ENCODE measurements around the gene RBPMS2. TPM values are rescaled to one million over a fixed set of nuclear protein-coding genes. Genes with fewer than 3 reads are reported as not detected.
"Not testable (repeated sequence)": the region's sequence is repeated elsewhere in the genome, so short reads cannot be mapped to it uniquely, and the experiment has no call there.

RBPMS2 gene
- polyA plus RNA-seq, 1 donor, result 7.7 TPM

DNA sequence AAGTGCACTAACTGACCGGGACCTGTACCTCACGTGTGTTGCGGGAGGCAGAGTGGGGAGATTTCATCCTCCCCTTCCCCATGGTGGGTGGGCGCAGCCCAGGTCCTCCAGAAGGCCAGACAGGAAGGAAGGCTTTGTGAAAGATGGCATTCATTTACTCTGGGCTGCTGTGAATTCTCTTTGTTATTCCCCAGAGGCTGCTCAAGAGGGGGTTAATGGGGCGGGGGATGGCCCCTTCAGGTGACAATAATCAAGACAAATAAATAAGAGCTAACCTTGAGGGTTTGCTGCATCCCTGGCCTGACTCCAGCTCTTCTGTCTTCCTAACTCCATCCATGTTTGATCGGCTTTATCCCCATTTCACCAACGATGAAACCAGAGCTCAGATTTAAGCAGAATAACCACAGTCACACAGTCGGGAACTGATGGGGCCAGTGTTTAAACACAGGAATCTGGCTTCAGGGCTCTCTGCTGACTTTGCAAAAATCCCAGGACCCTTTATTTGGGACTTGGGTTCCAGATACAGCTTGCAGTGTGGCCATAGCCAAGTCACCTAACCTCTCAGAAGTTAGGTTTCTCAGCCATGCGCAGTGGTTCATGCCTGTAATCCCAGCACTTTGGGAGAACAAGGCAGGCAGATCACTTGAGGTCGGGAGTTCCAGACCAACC lies 33.5 kb upstream of the RBPMS2 start:
- Histone ChIP-seq H3K4me3 (ENCODE audit: low read length) (no peak overlapping the region), H3K27me3 (ENCODE audit: control insufficient read depth, insufficient read depth, low read length) (no peaks in the 10 kb centered on the region), H3K27ac (ENCODE audit: low read length) (no peak overlapping the region), H3K36me3 (ENCODE audit: control insufficient read depth, insufficient read depth, low read length) (no peaks in the 10 kb centered on the region), H3K9me3 (ENCODE audit: control insufficient read depth, low read depth, low read length) (no peaks in the 10 kb centered on the region), H3K4me1 (ENCODE audit: control insufficient read depth, insufficient read depth, low read length) (no peaks in the 10 kb centered on the region)
- no peak for DNase-seq
- WGBS (ENCODE audit: insufficient coverage, low lambda C conversion rate), result no CpG with 5 or more reads among the region's 10 CpGs

GRCh38 chr15:64807751-64808222 lies 32.4 kb upstream of the RBPMS2 start:
- H3K36me3 ChIP-seq (ENCODE audit: control insufficient read depth, insufficient read depth, low read length), result no peaks in the 10 kb centered on the region
- no peaks in the 10 kb centered on the region for H3K27me3 ChIP-seq (ENCODE audit: control insufficient read depth, insufficient read depth, low read length)
- no peak for DNase-seq
- no peak overlapping the region for H3K4me3 ChIP-seq (ENCODE audit: low read length)
- H3K4me1 ChIP-seq (ENCODE audit: control insufficient read depth, insufficient read depth, low read length), result no peaks in the 10 kb centered on the region
- peak overlapping the region; percentile 40 for H3K27ac ChIP-seq (ENCODE audit: low read length)
- WGBS (ENCODE audit: insufficient coverage, low lambda C conversion rate), result no CpG with 5 or more reads among the region's 6 CpGs
- no peaks in the 10 kb centered on the region for H3K9me3 ChIP-seq (ENCODE audit: control insufficient read depth, low read depth, low read length)

DNA sequence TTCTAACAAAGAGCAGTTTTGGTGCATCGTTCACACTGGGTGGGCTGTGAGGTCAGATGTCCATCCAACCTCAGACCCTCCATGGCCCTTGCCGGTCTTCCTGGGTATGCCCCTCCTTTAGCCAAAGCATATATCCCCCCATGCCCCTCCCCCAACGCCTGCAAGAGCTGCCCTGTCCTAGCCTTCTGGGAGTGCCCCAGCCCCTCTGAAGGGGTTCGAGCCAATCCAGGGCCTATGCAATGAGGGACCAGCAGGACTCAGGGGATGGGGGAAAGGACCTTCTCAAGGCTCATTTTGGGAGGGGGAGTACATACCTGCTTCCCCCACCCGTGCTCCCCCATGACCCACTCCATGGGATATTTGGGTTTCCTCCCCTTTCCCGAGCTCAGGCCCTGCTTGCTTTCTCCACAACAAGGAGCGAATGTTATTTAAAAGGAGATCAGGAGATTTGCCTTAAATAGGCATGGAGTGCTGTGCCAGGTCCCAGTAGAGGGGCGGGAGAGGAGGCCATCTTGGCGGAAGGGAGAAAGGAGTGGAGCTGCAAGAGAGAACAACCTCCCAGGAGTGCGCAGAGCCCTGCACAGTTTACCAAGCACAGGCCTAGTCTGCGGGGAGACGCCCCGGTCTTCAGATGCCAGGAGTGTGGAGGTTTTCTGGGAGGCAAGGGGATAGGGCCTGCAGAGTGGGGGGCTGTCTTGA lies 31.8 kb upstream of the RBPMS2 start:
- Histone ChIP-seq H3K27ac (ENCODE audit: low read length) (peak overlapping the region; percentile 40), H3K4me3 (ENCODE audit: low read length) (no peak overlapping the region), H3K27me3 (ENCODE audit: control insufficient read depth, insufficient read depth, low read length) (no peaks in the 10 kb centered on the region), H3K36me3 (ENCODE audit: control insufficient read depth, insufficient read depth, low read length) (no peaks in the 10 kb centered on the region), H3K4me1 (ENCODE audit: control insufficient read depth, insufficient read depth, low read length) (no peaks in the 10 kb centered on the region), H3K9me3 (ENCODE audit: control insufficient read depth, low read depth, low read length) (no peaks in the 10 kb centered on the region)
- no peak for DNase-seq
- no CpG with 5 or more reads among the region's 13 CpGs for WGBS (ENCODE audit: insufficient coverage, low lambda C conversion rate)

- no peak for DNase-seq
- WGBS (ENCODE audit: insufficient coverage, low lambda C conversion rate), result no CpG with 5 or more reads among the region's 6 CpGs
- Histone ChIP-seq H3K27ac (ENCODE audit: low read length) (no peak overlapping the region), H3K4me3 (ENCODE audit: low read length) (no peak overlapping the region), H3K9me3 (ENCODE audit: control insufficient read depth, low read depth, low read length) (no peaks in the 10 kb centered on the region), H3K36me3 (ENCODE audit: control insufficient read depth, insufficient read depth, low read length) (no peaks in the 10 kb centered on the region), H3K4me1 (ENCODE audit: control insufficient read depth, insufficient read depth, low read length) (peaks cover 5% of the 10 kb centered on the region), H3K27me3 (ENCODE audit: control insufficient read depth, insufficient read depth, low read length) (no peaks in the 10 kb centered on the region)
Measured at GRCh38 chr15:64806509-64806908, 31.1 kb upstream of the RBPMS2 start.

GRCh38 chr15:64804619-64805018 lies 29.2 kb upstream of the RBPMS2 start:
- no peak for DNase-seq
- Histone ChIP-seq H3K9me3 (ENCODE audit: control insufficient read depth, low read depth, low read length) (peaks cover 3% of the 10 kb centered on the region), H3K4me3 (ENCODE audit: low read length) (no peak overlapping the region), H3K27me3 (ENCODE audit: control insufficient read depth, insufficient read depth, low read length) (no peaks in the 10 kb centered on the region), H3K4me1 (ENCODE audit: control insufficient read depth, insufficient read depth, low read length) (peaks cover 5% of the 10 kb centered on the region), H3K27ac (ENCODE audit: low read length) (no peak overlapping the region), H3K36me3 (ENCODE audit: control insufficient read depth, insufficient read depth, low read length) (no peaks in the 10 kb centered on the region)
- WGBS (ENCODE audit: insufficient coverage, low lambda C conversion rate), result no CpG with 5 or more reads among the region's 2 CpGs

GRCh38 chr15:64803526-64803925 lies 28.1 kb upstream of the RBPMS2 start:
- Histone ChIP-seq H3K4me3 (ENCODE audit: low read length) (no peak overlapping the region), H3K27ac (ENCODE audit: low read length) (no peak overlapping the region), H3K27me3 (ENCODE audit: control insufficient read depth, insufficient read depth, low read length) (no peaks in the 10 kb centered on the region), H3K9me3 (ENCODE audit: control insufficient read depth, low read depth, low read length) (peaks cover 3% of the 10 kb centered on the region), H3K4me1 (ENCODE audit: control insufficient read depth, insufficient read depth, low read length) (peaks cover 5% of the 10 kb centered on the region), H3K36me3 (ENCODE audit: control insufficient read depth, insufficient read depth, low read length) (no peaks in the 10 kb centered on the region)
- no peak for DNase-seq
- WGBS (ENCODE audit: insufficient coverage, low lambda C conversion rate), result no CpG with 5 or more reads among the region's 1 CpG

DNA sequence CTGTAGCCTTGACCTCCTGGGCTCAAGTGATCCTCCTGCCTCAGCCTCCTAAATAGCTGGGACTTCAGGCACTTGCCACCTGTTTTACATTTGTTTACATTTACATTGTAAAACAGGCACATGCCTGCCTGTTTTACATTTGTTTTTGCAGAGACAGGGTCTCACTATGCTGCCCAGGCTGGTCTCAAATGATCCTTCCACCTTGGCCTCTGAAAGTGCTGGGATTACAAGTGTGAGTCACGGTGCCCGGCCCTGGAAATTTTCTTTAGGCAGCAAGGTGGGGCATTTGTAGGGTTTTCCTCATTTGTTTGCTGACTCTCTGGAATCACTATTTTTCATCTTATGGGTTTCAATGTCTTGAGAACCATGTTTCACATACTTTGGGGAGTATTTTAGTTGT lies 25.1 kb upstream of the RBPMS2 start:
- Histone ChIP-seq H3K9me3 (ENCODE audit: control insufficient read depth, low read depth, low read length) (peaks cover 3% of the 10 kb centered on the region), H3K27me3 (ENCODE audit: control insufficient read depth, insufficient read depth, low read length) (no peaks in the 10 kb centered on the region), H3K4me3 (ENCODE audit: low read length) (no peak overlapping the region), H3K27ac (ENCODE audit: low read length) (no peak overlapping the region), H3K36me3 (ENCODE audit: control insufficient read depth, insufficient read depth, low read length) (no peaks in the 10 kb centered on the region), H3K4me1 (ENCODE audit: control insufficient read depth, insufficient read depth, low read length) (peaks cover 5% of the 10 kb centered on the region)
- no CpG with 5 or more reads among the region's 2 CpGs for WGBS (ENCODE audit: insufficient coverage, low lambda C conversion rate)
- DNase-seq, result no peak

DNA sequence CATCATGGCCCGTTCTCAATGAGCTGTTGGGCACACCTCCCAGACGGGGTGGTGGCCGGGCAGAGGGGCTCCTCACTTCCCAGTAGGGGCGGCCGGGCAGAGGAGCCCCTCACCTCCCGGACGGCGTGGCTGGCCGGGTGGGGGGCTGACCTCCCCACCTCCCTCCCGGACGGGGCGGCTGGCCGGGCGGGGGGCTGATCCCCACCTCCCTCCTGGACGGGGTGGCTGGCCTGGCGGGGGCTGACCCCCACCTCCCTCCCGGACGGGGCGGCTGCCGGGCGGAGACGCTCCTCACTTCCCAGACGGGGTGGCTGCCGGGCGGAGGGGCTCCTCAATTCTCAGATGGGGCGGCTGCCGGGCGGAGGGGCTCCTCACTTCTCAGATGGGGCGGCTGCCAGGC lies 23.5 kb upstream of the RBPMS2 start:
- H3K4me3 ChIP-seq (ENCODE audit: low read length); DNase-seq; H3K27me3 ChIP-seq (ENCODE audit: control insufficient read depth, insufficient read depth, low read length); H3K4me1 ChIP-seq (ENCODE audit: control insufficient read depth, insufficient read depth, low read length); H3K36me3 ChIP-seq (ENCODE audit: control insufficient read depth, insufficient read depth, low read length); H3K9me3 ChIP-seq (ENCODE audit: control insufficient read depth, low read depth, low read length); H3K27ac ChIP-seq (ENCODE audit: low read length): not testable (repeated sequence)
- WGBS (ENCODE audit: insufficient coverage, low lambda C conversion rate), result no CpG with 5 or more reads among the region's 29 CpGs

GRCh38 chr15:64795921-64796320 lies 20.5 kb upstream of the RBPMS2 start:
- H3K9me3 ChIP-seq (ENCODE audit: control insufficient read depth, low read depth, low read length); H3K27me3 ChIP-seq (ENCODE audit: control insufficient read depth, insufficient read depth, low read length); H3K4me3 ChIP-seq (ENCODE audit: low read length); DNase-seq; H3K4me1 ChIP-seq (ENCODE audit: control insufficient read depth, insufficient read depth, low read length); H3K36me3 ChIP-seq (ENCODE audit: control insufficient read depth, insufficient read depth, low read length); H3K27ac ChIP-seq (ENCODE audit: low read length): not testable (repeated sequence)
- WGBS (ENCODE audit: insufficient coverage, low lambda C conversion rate), result no CpG with 5 or more reads among the region's 9 CpGs

- H3K36me3 ChIP-seq (ENCODE audit: control insufficient read depth, insufficient read depth, low read length); H3K4me3 ChIP-seq (ENCODE audit: low read length); H3K4me1 ChIP-seq (ENCODE audit: control insufficient read depth, insufficient read depth, low read length); H3K27ac ChIP-seq (ENCODE audit: low read length); H3K9me3 ChIP-seq (ENCODE audit: control insufficient read depth, low read depth, low read length); DNase-seq; H3K27me3 ChIP-seq (ENCODE audit: control insufficient read depth, insufficient read depth, low read length): not testable (repeated sequence)
- no CpG with 5 or more reads among the region's 7 CpGs for WGBS (ENCODE audit: insufficient coverage, low lambda C conversion rate)
Measured at GRCh38 chr15:64795299-64795698, 19.9 kb upstream of the RBPMS2 start.

DNA sequence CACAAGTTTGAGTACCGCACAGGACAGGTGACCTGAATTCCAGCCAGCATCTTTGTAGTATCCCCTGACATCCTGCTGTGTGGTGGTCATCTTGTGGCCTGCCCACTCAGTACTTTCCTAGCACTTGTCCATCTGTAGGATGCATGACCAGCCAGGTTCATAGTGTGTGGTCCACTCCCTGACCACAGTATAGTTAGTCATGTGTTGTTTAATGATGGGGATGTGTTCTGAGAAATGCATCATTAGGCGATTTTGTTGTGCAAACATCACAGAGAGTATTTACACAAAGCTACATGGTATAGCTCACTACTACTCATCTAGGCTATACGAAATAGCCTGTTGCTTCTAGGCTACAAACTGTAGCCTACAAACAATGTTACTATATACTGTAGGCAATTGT lies 16.9 kb upstream of the RBPMS2 start:
- WGBS (ENCODE audit: insufficient coverage, low lambda C conversion rate), result no CpG with 5 or more reads among the region's 3 CpGs
- no peak for DNase-seq
- no peaks in the 10 kb centered on the region for H3K27me3 ChIP-seq (ENCODE audit: control insufficient read depth, insufficient read depth, low read length)
- H3K27ac ChIP-seq (ENCODE audit: low read length), result no peak overlapping the region
- H3K9me3 ChIP-seq (ENCODE audit: control insufficient read depth, low read depth, low read length), result no peaks in the 10 kb centered on the region
- H3K4me3 ChIP-seq (ENCODE audit: low read length), result no peak overlapping the region
- no peaks in the 10 kb centered on the region for H3K36me3 ChIP-seq (ENCODE audit: control insufficient read depth, insufficient read depth, low read length)
- H3K4me1 ChIP-seq (ENCODE audit: control insufficient read depth, insufficient read depth, low read length), result no peaks in the 10 kb centered on the region

Data from large intestine (tissue), 3 donors.